Measurements from ENCODE around the gene CD247.

DNA sequence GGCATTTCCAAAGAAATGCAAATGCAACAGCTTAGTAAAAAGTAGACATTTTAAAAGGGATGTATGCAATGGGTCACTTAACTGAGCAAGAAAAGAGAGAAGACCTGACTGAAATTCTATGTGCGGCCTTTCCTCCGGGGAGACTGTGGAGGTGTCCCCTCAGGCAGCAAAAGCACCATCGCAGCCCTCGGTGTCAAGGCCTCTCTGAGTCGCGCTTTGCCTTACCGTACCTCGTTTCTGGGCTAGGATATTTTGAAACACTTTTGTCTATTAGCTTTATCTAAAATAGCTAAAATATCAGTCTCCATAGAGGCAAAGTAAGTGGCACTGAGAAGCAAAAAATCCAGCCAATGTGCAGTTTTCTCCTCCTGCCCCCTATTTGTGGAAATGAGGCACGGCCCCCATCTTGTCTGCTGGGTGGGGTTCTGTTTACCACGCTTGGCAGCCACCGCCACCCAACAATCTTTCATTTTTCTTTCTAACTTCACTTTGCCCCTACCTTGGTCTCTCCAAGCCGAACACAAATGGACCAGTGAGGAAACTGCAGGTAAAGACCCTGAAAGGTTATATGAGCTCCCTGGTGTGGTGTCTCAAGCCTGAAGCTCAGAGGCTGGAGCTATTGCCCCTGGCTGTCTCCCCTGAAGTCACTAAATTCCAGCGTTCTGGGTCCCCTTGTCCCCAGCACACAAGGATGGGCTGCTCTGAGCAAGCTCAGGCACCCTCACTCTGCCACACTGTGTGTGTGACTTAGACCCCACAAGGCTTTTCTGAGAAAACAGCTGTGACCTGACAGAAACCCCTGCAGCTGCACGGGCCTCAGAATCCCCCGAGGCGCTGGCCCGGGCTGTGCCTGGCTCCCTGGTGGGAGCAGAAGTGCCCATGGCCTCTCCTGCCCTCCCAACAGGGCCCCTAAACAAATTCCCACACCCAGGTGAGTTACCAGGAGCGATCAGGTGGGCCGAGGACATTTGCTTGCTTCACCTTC is 1.6 kb downstream of the CD247 start:
- TF ChIP-seq, protein P1, sequence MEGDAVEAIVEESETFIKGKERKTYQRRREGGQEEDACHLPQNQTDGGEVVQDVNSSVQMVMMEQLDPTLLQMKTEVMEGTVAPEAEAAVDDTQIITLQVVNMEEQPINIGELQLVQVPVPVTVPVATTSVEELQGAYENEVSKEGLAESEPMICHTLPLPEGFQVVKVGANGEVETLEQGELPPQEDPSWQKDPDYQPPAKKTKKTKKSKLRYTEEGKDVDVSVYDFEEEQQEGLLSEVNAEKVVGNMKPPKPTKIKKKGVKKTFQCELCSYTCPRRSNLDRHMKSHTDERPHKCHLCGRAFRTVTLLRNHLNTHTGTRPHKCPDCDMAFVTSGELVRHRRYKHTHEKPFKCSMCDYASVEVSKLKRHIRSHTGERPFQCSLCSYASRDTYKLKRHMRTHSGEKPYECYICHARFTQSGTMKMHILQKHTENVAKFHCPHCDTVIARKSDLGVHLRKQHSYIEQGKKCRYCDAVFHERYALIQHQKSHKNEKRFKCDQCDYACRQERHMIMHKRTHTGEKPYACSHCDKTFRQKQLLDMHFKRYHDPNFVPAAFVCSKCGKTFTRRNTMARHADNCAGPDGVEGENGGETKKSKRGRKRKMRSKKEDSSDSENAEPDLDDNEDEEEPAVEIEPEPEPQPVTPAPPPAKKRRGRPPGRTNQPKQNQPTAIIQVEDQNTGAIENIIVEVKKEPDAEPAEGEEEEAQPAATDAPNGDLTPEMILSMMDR (conservative IDR thresholded peaks at IDR 0.05; ENCODE audit: low read depth, low read length), result no peak
- TF ChIP-seq EZH2 (IDR thresholded peaks at IDR 0.05; ENCODE audit: low read length, unreplicated experiment), result no peak
